HL-60 (cell line): Measurements from ENCODE around the gene PSIP1.

Source experiments
- DNase-seq, 2 experiments: peaks; one replicate each; pipeline ENCODE4 v3.0.0-alpha.2; 2010 to 2020; ENCODE audit warnings: low read depth in 1 of 2, low spot score in 1 of 2
- H3K27ac ChIP-seq: fragments of 250-450 bp; sonication (Bioruptor Pico); replicated peaks from 2 replicates; pipeline ENCODE4 v1.5.1; 2020; ENCODE audit warnings: mild to moderate bottlenecking, moderate library complexity
- H3K27me3 ChIP-seq: fragments of 250-450 bp; sonication (Bioruptor Pico); 2 replicates; pipeline ENCODE4 v1.5.1; 2021; ENCODE audit warnings: mild to moderate bottlenecking, moderate library complexity; ENCODE audit not compliant: insufficient read depth, poor library complexity, severe bottlenecking
- H3K4me3 ChIP-seq: replicated peaks from 2 replicates; pipeline ENCODE4 v1.5.1; 2011; ENCODE audit warnings: mild to moderate bottlenecking, control low read depth, low read length; ENCODE audit not compliant: insufficient read depth
- GABPA ChIP-seq: IDR thresholded peaks from 2 replicates; pipeline ENCODE4 v1.6.1; 2012; ENCODE audit warnings: low read depth
- POLR2AphosphoS5 ChIP-seq: IDR thresholded peaks from 2 replicates; pipeline ENCODE4 v1.6.1; 2012; ENCODE audit warnings: low read depth
- REST ChIP-seq: IDR thresholded peaks from 2 replicates; pipeline ENCODE4 v1.6.1; 2012; ENCODE audit warnings: low read depth; ENCODE audit not compliant: insufficient replicate concordance
- SPI1 ChIP-seq: IDR thresholded peaks from 2 replicates; pipeline ENCODE4 v1.6.1; 2012; ENCODE audit warnings: low read depth, mild to moderate bottlenecking, borderline replicate concordance
- TF ChIP-seq, protein P1 (sequence below): IDR thresholded peaks from one replicate; pipeline ENCODE4 v1.5.1; 2011; ENCODE audit warnings: low read length, control low read depth, inconsistent platforms; ENCODE audit not compliant: insufficient read depth

The PSIP1 gene

DNA sequence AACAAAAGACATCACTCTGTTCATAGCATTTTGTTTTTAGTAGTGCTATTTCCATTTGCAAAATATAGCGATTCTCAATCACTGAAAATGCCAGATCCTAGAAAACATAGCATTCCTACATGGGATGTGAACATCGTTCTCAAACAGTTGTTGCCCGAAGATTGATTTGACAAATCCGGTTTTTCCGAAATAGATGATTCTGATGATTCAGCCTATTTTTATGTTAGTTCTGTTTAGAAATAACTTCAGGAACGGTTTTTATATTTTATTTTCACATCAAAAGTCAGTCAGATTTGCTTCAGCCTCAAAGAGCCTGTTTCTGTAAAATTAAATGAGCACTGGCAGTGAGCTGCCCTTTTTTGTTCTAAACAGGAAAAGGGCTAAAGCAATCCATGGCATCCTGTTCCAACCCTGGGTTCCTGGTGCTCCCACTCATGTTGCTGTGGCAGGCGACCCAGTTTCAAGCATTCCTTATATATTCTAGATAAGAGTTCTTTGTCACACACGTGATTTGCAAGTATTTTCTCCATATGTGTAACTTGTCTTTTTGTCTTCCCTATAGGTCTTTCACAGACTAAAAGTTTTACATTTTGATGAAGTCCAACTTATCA, 14.2 kb upstream of the PSIP1 start:
- H3K27ac ChIP-seq = no peak overlapping the region
- H3K4me3 ChIP-seq = no peak overlapping the region
- TF ChIP-seq REST (no peak), SPI1 (no peak), POLR2AphosphoS5 (no peak), GABPA (no peak)
- TF ChIP-seq, protein P1, sequence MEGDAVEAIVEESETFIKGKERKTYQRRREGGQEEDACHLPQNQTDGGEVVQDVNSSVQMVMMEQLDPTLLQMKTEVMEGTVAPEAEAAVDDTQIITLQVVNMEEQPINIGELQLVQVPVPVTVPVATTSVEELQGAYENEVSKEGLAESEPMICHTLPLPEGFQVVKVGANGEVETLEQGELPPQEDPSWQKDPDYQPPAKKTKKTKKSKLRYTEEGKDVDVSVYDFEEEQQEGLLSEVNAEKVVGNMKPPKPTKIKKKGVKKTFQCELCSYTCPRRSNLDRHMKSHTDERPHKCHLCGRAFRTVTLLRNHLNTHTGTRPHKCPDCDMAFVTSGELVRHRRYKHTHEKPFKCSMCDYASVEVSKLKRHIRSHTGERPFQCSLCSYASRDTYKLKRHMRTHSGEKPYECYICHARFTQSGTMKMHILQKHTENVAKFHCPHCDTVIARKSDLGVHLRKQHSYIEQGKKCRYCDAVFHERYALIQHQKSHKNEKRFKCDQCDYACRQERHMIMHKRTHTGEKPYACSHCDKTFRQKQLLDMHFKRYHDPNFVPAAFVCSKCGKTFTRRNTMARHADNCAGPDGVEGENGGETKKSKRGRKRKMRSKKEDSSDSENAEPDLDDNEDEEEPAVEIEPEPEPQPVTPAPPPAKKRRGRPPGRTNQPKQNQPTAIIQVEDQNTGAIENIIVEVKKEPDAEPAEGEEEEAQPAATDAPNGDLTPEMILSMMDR = no peak
- DNase-seq = no peak
- H3K27me3 ChIP-seq = no peaks in the 10 kb centered on the region

DNA sequence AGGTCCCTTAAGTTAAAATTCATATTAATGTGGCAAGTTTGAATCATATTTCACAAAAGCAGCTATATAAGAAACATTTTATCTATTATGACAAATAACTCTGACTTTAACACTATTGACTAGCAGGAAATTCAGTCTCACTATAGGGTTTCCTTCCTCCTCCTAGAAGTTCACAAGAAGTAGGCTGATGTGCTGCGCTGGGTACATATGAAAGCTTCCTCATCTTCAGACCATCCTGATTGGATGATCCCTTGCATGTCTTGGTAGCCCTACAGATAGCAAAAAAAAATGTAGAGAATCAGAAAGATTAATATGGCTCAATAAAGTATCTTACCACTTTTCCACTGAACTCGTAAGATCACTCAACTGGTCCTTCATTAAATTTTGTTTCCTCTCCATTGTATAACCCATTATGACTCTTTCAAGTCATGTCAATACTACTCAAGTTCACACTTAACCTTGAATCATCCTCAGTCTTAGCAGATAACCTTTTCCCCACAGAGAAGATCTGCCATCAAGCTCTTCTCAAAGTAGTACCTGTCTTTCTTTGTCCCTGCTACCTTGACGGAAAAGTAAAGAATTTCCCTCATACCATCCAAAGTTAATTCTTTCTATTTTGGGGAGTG, 11.5 kb upstream of the PSIP1 start:
- TF ChIP-seq SPI1 = no peak
- no peak for TF ChIP-seq POLR2AphosphoS5
- no peak for TF ChIP-seq REST
- TF ChIP-seq GABPA = no peak
- TF ChIP-seq, protein P1 = no peak
- Histone ChIP-seq H3K27me3 (no peaks in the 10 kb centered on the region), H3K27ac (no peak overlapping the region), H3K4me3 (no peak overlapping the region)
- DNase-seq = no peak

GRCh38 chr9:15521254-15521653, 10.5 kb upstream of the PSIP1 start:
- DNase-seq = no peak
- H3K27me3 ChIP-seq = no peaks in the 10 kb centered on the region
- no peak overlapping the region for H3K4me3 ChIP-seq
- no peak for TF ChIP-seq POLR2AphosphoS5
- TF ChIP-seq, protein P1 = no peak
- no peak for TF ChIP-seq SPI1
- TF ChIP-seq REST = no peak
- TF ChIP-seq GABPA = no peak
- no peak overlapping the region for H3K27ac ChIP-seq
